Measurements from ENCODE around the gene NMRAL1.

Gene NMRAL1

DNA sequence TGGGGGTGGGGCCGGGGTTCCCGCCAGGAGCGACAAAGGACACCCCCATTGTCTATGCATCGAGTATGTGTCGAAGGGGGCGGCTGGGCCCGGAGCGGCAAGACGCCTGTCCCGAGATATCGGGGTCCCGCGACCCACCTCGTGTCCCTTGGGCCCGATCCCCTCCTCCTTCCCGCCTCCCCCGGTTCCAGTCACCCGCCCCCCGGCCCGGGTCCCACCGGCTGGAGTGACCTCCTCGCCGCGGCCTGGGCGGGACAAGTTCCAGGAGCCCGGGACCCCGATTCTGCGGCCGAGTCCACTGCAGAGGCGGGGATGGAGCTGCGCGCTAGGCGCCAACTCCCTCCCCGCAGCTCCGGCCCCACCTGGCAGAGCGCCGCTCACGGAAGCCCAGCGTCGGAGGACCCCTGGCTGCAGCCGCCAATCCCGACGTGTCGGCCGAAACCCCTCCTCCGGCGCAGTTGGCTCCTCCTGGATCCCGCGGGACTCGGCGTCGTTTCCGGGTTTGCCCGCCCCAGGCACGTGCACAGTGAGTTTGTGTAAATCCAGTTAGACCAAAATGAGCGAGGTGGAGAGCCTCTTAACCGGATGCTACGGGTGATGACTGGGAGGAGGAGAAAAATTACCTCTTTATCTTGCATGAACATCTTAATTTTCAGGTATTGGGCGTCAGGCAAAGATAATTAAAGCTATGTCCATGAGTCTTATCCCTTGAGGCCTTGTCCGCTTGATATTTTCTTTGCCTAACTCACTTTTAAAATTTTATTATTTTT, at the start of gene NMRAL1:
TSS of gene NMRAL1 (minus strand) at position 434 of the 770 bp plus-strand sequence. CDS start 493 bp downstream, outside the sequence.
- peak in 54 of 56 donors; percentile 18 to 90 (median 72) for DNase-seq

DNA sequence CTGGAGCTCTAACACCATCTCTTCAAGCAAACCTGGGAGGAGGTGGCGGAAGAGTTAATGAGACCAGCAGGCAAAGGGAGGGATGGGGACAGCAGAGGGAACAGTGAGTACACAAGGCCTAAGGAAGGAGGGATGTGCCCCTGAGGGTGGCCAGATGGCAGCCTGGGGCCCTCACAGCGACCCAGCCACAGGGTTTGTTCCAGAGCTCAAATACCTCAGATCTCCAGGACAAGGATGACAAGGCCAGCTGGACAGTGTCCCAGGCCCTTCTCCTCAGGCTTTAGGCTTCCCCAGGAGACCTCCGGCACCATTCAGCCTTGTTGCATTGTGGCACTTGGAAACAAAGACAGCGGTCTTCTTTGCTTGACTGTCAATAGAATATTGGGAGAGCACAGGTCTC, 49.3 kb upstream of the NMRAL1 start:
- peak in 11 of 56 donors; percentile 13 to 68 (median 47) for DNase-seq

DNA sequence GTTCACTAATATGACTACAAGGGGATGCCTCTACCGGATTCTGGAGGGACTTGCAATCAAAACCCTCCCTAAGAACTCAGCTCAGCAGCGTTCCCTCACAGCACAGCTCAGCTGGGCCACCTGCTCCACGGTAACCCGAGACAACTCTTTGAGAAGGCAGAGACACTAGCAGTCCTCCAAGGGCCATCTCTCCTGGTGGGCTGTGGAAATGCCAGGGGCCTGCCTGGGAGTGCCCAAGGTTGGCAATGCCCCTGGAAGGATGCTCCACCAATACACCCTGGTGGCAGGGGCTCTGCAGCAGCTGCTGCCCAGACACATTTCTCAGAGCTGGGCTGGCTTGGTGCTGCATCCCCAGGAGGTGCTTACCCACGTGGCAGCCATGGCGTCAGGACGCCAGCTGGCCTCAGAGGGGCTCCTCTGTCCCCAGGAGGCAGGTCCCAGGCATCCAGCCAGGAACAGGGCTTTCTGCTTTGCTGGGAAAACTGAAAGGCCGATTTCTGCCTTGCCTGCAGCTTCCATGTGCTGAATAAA, 47.7 kb upstream of the NMRAL1 start:
- DNase-seq: peak in 54 of 56 donors; percentile 32 to 92 (median 73)

DNA sequence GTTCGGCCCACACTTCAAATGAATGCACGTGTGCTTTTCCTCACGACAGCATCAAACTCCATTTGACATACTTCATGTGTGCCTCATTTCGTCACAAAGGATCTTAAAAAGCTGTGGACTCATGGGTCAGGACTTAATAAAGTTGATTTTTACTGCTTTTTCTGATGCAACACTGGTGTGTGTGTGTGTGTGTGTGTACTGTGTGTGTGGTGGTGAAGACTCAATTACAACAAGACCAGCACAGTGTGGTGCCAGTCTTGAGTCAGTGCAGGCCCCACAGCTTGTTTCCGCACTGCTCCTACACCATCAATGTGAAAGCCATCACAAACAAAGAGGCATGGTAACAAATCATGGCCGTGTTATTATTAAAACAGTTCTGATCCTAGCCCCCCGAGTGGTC, 46.5 kb upstream of the NMRAL1 start:
- no peak for DNase-seq

DNA sequence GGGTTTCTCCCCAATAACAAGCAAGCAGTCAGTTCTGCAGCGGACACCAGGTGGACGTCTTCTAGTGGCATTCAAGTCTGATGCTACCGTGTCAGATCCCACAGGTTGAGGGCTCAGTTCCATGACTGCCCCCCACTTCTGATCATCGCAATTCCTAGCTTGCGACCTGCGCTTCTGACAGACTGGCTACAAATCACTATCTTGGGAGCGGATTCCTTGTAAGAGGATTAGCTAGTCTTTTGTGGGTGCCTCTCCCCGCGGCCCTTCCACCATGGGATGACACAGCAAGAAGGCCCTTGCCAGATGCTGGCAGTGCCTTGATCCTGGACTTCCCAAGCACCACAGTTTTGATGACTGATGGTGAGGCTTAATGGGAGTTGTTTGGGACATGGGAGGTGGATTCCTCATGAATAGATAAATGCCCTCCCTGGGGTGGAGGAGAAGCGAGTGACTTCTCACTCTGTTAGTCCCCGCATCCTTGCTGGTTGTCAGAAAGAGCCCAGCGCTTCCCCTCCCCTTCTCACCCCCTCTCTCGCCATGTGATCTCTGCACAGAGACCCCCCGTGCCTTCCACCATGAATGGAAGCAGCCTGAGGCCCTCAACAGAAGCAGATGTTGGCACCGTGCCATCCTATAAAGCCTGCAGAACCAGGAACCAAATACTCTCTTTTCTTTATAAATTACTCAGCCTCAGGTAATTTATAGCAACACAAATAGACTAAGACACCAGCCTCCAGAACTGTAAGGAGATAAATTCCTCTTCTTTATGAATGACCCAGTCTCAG, 45.0 kb upstream of the NMRAL1 start:
- no peak for DNase-seq

DNA sequence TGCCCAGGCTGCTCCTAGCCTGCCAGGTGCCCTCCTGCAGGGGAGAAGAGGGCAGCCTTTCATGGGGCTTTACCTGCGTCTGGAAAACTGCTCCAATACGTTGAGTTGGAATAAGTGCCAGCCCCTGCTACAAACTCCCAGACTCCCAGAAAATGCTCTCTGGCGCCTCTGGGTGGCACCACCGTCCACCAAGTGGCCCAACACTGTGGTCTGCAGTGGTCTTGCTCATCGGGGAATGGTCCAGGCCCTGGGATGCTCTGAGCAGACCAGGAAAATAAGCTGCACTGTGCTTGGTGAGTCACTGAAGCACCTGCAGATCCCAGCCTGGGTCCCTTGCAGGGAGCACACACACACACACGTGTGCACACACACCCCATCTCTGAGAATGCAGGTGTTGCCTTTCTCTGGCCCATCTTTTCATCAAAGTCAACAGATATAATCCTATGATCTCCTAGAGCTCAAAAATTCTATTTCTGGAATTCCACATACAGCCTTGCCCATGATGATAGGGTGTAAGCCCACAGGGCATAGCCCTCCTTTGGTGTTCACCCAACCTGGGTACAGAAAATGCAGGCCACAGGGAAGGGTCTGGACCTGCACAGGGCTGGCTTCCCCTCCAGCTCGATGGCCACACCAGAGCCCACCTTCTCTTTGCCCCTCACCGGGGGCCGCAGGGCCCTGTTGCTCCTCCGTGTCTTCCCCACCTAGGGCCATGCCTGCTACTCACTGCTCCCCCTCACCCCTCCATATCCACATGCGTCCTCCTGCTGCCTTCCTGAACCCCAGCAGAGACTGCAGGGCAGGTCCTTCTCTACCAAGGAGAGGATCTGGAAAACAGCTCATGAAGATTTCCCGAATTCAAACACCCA, 43.6 kb upstream of the NMRAL1 start:
- DNase-seq: peak in 21 of 56 donors; percentile 12 to 63 (median 31)

DNA sequence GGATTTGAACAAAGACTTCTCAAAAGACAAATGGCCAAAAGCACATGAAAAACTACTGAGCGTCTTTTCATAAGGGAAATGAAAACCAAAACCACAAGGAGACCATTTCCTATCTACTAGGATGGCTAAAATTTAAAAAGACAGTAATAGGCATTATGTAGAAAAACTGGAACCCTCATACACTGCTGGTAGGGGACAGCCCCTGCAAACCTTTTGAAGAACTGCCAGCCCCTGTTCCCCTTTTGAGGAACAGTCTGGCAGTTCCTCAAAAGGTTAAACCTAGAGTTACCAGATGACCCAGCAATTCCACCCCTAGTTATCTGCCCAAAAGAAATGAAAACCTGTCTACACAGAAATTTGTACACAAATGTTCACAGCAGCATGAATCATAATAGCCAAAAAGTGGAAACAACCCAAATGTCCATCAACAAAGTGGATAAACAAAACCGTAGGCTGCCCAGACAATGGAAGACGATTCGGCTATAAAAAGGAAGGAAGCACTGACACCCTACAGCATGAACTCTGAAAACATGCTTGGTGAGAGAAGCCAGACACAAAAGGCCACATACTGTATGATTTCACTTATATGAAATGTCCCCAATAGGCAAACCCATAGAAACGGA, 41.3 kb upstream of the NMRAL1 start:
- DNase-seq: peak in 1 of 56 donors; percentile 24

DNA sequence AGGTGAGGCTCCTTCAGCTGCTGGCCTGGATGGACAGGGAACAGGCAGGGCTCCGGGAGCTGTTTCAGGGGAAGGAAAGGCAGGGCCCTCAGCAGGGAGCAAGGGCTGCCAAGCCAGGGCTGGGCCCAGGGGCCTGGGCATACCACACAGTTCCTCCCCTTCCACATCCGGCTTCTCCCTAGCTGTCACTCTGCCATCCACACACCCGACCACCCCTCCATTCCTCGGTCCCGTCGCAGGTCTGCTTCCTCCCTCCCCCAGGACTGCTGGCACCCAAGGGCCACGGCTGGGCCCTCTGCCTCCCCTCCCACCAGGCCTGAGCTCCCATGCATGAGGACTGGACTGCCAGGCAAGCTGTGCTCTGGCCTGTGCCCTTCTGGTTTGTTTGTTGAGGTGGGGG, 40.2 kb upstream of the NMRAL1 start:
- no peak for DNase-seq

DNA sequence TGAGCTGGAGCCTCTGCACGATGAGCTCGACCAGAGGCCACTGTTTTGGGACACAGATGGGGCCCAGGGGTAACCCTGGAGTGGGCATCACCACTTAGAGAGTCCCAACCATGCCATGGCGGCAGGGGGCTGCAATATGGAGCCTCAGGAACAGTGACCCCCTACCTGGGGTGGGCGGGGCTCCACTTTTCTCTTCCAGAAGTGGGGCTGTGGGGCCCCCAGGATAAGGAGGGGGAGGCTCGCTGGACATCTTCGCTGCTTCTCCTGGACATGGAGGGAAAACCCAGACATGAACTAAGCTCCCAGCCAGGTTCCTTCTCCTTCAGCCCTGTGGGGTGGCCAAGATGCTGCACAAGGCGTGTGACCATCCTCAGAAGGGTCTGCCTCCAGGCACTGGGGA, 39.5 kb upstream of the NMRAL1 start:
- DNase-seq: no peak

DNA sequence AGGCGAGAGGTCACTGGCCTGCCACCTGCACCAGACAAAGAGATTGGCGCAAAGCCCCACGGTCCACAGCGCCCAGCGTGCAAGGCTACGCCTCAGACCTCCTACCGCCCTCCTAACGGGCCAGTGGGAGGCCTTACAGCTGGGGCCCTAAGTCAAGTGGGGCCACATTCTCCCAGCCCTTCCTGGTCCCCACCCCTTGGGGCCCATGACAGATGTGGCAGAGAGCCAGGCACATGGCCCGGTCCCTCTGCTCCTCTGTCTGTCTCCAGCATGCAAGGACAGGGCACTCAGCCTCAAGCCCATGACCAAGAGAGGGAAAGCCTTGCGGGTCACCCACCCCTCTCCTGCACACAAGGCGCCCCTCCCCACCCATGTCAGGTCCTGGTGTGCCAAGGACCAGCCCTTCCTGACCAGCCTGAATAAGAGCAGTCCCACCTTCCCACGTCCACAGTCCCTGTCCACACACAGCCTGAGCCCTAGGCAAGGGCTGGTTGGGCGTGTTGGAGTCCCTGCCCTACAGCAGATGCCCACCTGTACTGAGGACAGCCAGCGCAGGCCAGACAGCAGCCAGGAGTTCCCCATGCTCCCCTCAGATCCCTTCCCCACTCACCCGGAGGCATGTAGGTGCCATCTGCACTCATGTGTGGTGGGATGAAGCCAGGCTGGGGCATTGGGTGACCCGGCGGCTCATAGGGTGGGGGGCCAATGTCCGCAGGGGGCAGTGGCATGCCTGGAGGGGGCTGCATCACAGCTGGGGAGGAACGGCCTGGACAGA, 38.8 kb upstream of the NMRAL1 start:
- peak in 3 of 56 donors; percentile 13 to 47 (median 22) for DNase-seq

DNA sequence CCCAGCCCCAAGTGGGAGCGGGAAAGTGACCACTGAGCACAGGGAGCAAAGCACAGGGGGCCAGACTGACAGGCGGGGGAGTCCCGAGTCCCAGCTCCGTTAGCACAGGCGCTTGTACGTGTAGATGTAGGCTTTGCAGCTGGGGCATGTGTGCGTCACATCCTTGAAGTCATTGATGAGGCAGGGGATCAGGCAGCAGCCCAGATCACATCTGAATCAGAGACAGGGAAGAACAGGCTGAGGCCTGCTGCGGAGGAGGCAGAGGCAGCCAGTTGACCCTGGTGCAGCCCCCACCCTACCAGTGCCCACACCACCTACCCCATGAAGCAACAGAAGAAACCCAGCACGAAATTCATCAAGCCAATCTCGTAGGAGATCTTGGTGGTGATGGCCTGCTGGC, 38.0 kb upstream of the NMRAL1 start:
- DNase-seq: peak in 10 of 56 donors; percentile 18 to 48 (median 31)

DNA sequence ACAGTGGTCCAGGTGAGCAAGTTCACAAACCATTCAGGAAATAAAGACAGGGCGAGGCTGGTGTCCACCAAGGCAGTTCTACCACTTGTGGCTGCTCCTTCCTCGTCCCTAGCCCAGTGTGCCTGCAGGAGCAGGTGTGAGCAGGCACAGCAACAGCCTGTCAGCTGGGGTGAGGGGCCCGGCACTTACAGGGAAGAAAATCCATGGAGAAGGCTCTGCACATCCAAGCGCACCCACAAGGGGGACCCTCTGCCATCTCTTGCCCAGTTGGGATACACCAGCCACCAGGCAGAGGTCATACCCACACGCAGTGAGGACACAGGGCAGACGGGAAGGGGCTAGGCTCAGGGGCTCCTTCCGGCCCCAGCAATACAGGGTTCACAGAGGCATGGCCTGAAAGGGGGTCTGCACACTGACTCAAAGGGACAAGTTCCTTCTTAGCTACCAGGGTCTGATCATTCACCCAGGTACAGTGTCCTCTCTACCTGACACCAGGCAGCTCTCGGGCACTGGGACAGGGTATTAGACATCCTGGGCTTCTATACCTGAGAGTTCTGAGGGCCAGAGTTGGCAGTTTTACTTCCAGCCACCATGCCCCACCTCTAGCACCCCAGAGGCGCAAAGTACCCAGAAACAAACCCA, 37.1 kb upstream of the NMRAL1 start:
- DNase-seq: peak in 38 of 56 donors; percentile 11 to 79 (median 38)

DNA sequence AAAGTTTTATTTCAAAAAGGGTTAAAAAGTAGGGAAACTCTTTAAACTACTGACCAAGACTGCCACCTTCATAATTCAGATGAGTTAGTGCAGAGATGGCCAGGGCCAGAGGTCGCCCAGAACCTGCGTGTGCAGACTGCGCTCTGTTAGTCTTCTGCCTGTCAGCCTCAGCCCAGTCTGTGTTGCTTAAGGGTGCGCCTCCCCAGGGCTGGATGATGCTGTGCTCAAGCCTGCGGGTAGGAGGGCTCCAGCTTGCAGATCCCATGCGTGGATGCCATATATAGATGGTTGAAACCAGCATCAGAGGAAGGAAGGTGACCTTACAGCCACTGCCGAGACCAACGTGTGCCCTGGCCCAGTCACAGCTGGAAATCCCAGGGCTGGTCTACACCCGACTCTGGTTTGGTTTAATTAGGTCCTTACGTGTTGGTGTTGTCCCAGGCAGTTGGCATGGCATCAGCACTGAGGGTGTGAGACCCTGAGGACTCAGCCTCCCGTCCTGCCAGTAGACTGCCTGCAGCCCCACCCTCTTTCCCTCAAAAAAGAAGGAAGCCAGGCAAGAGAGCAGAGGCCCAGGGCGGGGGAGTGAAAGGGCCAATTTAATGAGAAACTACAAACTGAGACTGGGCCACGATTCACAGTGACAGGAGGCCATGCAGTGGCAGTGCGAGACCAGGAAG, 36.5 kb upstream of the NMRAL1 start:
- no peak for DNase-seq

DNA sequence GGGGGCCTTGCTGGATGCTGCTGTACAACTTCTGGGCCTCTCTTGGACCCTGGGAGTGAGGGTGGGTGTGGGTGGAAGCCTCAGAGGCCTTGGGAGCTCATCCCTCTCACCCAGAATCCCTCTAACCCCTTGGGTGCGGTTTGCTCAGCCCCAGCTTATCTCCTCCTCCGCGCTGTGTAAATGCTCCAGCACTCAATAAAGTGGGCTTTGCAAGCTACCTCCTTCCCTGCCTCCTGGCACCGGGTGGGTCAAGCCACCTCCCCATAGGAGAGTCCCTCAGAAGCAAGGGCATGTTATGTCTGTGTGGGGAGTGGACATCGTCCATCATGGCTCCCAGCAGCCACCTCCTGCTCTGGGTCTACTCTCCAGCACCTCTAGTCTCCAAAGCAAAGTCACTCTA, 35.7 kb upstream of the NMRAL1 start:
- DNase-seq: no peak

DNA sequence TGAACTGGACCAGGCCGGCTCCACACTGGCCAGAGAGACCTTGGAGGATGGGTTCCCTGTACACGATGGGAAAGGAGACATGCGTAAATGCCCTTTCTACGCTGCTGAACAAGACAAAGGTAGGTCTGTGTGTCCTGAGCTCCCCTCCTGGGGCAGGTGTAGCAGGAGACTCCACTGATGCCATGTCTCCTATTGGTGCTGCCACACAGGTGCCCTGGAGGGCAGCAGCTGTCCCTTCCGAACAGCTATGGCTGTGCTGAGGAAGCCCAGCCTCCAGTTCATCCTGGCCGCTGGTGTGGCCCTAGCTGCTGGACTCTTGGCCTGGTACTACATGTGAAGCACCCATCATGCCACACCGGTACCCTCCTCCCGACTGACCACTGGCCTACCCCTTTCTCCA, 35.0 kb upstream of the NMRAL1 start:
- DNase-seq: no peak

DNA sequence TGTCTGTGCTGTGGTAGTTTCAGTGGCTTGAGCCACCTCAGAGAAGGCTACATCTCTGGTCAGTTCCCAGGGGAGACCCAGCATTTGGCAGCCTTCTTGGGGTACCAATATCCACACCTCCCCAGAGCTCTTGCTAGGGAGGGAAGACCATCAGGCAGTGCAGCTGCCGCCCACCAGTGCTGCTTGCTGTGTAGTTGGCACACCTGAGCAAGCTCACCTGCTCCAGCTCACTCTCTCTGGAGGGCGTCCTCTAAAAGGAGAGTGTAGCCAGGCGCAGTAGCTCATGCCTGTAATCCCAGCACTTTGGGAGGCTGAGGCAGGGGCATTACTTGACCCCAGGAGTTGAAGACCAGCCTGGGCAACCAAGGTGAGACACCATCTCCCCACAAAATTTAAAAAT, 34.4 kb upstream of the NMRAL1 start:
- DNase-seq: no peak

DNA sequence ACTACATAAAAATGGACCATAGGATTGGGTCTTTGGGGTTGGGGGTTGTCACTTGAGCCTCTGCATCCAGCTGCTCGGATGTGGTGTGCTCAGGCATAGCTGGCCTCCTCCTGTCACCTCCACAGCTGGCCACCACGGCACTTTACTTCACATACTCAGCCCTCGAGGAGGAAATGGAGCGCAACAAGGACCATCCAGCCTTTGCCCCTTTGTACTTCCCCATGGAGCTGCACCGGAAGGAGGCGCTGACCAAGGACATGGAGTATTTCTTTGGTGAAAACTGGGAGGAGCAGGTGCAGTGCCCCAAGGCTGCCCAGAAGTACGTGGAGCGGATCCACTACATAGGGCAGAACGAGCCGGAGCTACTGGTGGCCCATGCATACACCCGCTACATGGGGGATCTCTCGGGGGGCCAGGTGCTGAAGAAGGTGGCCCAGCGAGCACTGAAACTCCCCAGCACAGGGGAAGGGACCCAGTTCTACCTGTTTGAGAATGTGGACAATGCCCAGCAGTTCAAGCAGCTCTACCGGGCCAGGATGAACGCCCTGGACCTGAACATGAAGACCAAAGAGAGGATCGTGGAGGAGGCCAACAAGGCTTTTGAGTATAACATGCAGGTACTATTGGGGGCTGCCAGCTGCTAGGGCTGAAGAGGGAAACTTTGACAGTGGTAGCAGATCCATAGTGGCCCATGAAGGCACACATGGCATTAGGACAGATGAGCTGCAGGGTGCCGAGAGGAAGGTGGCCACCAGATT, 33.3 kb upstream of the NMRAL1 start:
- no peak for DNase-seq

DNA sequence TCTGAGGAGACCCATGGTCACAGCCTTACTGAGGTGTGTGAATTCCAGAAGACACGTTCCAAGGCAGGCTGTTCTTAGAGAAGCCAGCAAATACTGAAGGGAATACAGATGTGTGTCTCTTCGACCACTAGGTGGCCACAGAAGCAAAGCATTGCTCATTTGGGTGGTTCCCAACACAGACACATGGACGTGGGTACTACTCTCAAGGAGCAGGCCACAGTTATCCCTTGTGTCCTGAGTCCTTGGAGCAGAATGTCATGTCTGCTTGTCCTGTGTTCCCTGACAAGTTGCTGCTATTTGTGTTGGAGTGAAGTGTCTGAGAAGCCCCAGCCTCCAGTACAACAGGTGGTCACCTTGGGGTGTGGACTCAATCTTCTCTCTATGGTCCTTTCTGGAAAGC, 32.0 kb upstream of the NMRAL1 start:
- peak in 45 of 56 donors; percentile 24 to 80 (median 57) for DNase-seq

Measured in nucleus accumbens (tissue), 56 donors.